H9 (cell line): ENCODE results near the gene GHITM. TPM values are rescaled to one million over a fixed set of nuclear protein-coding genes. Genes with fewer than 3 reads are reported as not detected.

Experiments
- DNase-seq: peaks from one replicate; pipeline ENCODE4 v3.0.0-alpha.2; 2017
- H2AFZ ChIP-seq: one replicate; pipeline ENCODE4 v1.6.1; 2013; ENCODE audit warnings: mild to moderate bottlenecking, low read length, control low read depth, moderate library complexity
- H2AK5ac ChIP-seq: 2 replicates; pipeline ENCODE4 v1.6.1; 2013; ENCODE audit warnings: low read length, control low read depth, mixed read lengths; ENCODE audit not compliant: insufficient read length
- H2BK120ac ChIP-seq: one replicate; pipeline ENCODE4 v1.6.1; 2013; ENCODE audit warnings: low read depth, mild to moderate bottlenecking, low read length, control low read depth, inconsistent platforms; ENCODE audit not compliant: poor library complexity, severe bottlenecking
- H2BK12ac ChIP-seq: 2 replicates; pipeline ENCODE4 v1.6.1; 2013; ENCODE audit warnings: low read length, control low read depth, mixed read lengths, low read depth; ENCODE audit not compliant: insufficient read length
- H2BK15ac ChIP-seq: 2 replicates; pipeline ENCODE4 v1.6.1; 2013; ENCODE audit warnings: low read depth, low read length, control low read depth
- H2BK20ac ChIP-seq: one replicate; pipeline ENCODE4 v1.6.1; 2013; ENCODE audit warnings: low read depth, mild to moderate bottlenecking, low read length, control low read depth, inconsistent platforms; ENCODE audit not compliant: poor library complexity, severe bottlenecking
- H2BK5ac ChIP-seq: 2 replicates; pipeline ENCODE4 v1.6.1; 2013; ENCODE audit warnings: low read length, control low read depth, mixed read lengths; ENCODE audit not compliant: insufficient read length
- H3K14ac ChIP-seq: 2 replicates; pipeline ENCODE4 v1.6.1; 2013; ENCODE audit warnings: low read length, control low read depth; ENCODE audit not compliant: insufficient read depth
- H3K18ac ChIP-seq: 2 replicates; pipeline ENCODE4 v1.6.1; 2013; ENCODE audit warnings: low read depth, mild to moderate bottlenecking, mixed read lengths, low read length, control low read depth; ENCODE audit not compliant: insufficient read length
- H3K23ac ChIP-seq: 2 replicates; pipeline ENCODE4 v1.6.1; 2013; ENCODE audit warnings: low read length, control low read depth, mixed read lengths, low read depth; ENCODE audit not compliant: insufficient read length
- H3K23me2 ChIP-seq: 2 replicates; pipeline ENCODE4 v1.6.1; 2013; ENCODE audit warnings: low read depth, mild to moderate bottlenecking, mixed read lengths, low read length, control low read depth; ENCODE audit not compliant: insufficient read length, poor library complexity, severe bottlenecking
- H3K27ac ChIP-seq: 2 replicates; pipeline ENCODE4 v1.5.1; 2013; ENCODE audit warnings: low read length, control low read depth, mixed read lengths, low read depth; ENCODE audit not compliant: insufficient read length
- H3K27me3 ChIP-seq: 2 replicates; pipeline ENCODE4 v1.6.1; 2013; ENCODE audit warnings: low read length, control low read depth, inconsistent platforms; ENCODE audit not compliant: insufficient read depth
- H3K4ac ChIP-seq: 2 replicates; pipeline ENCODE4 v1.6.1; 2013; ENCODE audit warnings: low read depth, mild to moderate bottlenecking, control low read depth, inconsistent platforms, low read length, moderate library complexity
- H3K4me1 ChIP-seq: 2 replicates; pipeline ENCODE4 v1.6.1; 2013; ENCODE audit warnings: low read length, control low read depth, inconsistent platforms; ENCODE audit not compliant: insufficient read depth
- H3K4me2 ChIP-seq: 2 replicates; pipeline ENCODE4 v1.6.1; 2013; ENCODE audit warnings: low read length, control low read depth, mixed read lengths; ENCODE audit not compliant: insufficient read length, insufficient read depth
- H3K56ac ChIP-seq: 2 replicates; pipeline ENCODE4 v1.6.1; 2013; ENCODE audit warnings: low read depth, mild to moderate bottlenecking, mixed read lengths, low read length, control low read depth; ENCODE audit not compliant: insufficient read length
- H3K79me1 ChIP-seq: 2 replicates; pipeline ENCODE4 v1.6.1; 2013; ENCODE audit warnings: low read depth, mild to moderate bottlenecking, moderate library complexity, low read length, control low read depth, inconsistent platforms; ENCODE audit not compliant: insufficient read depth, poor library complexity, severe bottlenecking
- H3K79me2 ChIP-seq: 2 replicates; pipeline ENCODE4 v1.6.1; 2013; ENCODE audit warnings: low read length, control low read depth, inconsistent platforms; ENCODE audit not compliant: insufficient read depth
- H3K9ac ChIP-seq: 2 replicates; pipeline ENCODE4 v1.6.1; 2013; ENCODE audit warnings: low read length, control low read depth, mixed read lengths; ENCODE audit not compliant: insufficient read length; ENCODE audit errors: extremely low read depth
- H3K9me3 ChIP-seq: one replicate; pipeline ENCODE4 v1.6.1; 2013; ENCODE audit warnings: low read depth, low read length, inconsistent platforms; ENCODE audit not compliant: control insufficient read depth
- H3T11ph ChIP-seq: one replicate; pipeline ENCODE4 v1.6.1; 2013; ENCODE audit warnings: mild to moderate bottlenecking, low read length, control low read depth, inconsistent platforms
- H4K20me1 ChIP-seq: one replicate; pipeline ENCODE4 v1.6.1; 2013; ENCODE audit not compliant: control insufficient read depth, insufficient read length, insufficient read depth
- H4K5ac ChIP-seq: 2 replicates; pipeline ENCODE4 v1.6.1; 2013; ENCODE audit warnings: low read depth, mild to moderate bottlenecking, mixed read lengths, low read length, control low read depth; ENCODE audit not compliant: insufficient read length
- H4K8ac ChIP-seq: replicated peaks from 2 replicates; pipeline ENCODE4 v1.6.1; 2013; ENCODE audit warnings: low read length, control low read depth, mixed read lengths, low read depth; ENCODE audit not compliant: insufficient read length
- H4K91ac ChIP-seq: 2 replicates; pipeline ENCODE4 v1.6.1; 2013; ENCODE audit warnings: low read depth, mild to moderate bottlenecking, moderate library complexity, mixed read lengths, low read length, control low read depth; ENCODE audit not compliant: insufficient read length
- H3K27ac Mint-ChIP-seq, 3 experiments: 2 replicates in 2 of 3; 3 replicates in 1 of 3; pipeline ENCODE4 v1.8.0; 2020 to 2021; ENCODE audit warnings: mixed read lengths in 3 of 3, mild to moderate bottlenecking in 1 of 3, moderate library complexity in 1 of 3
- H3K27me3 Mint-ChIP-seq: 2 replicates; pipeline ENCODE4 v1.8.0; 2021; ENCODE audit warnings: low read depth, mild to moderate bottlenecking, moderate library complexity, mixed read lengths
- H3K36me3 Mint-ChIP-seq, 3 experiments: 2 replicates in 2 of 3; 3 replicates in 1 of 3; pipeline ENCODE4 v1.8.0; 2020 to 2021; ENCODE audit warnings: low read depth in 3 of 3, mixed read lengths in 3 of 3; ENCODE audit not compliant: insufficient read depth in 1 of 3
- H3K4me1 Mint-ChIP-seq, 2 experiments: 2 replicates each; pipeline ENCODE4 v1.8.0; 2020; ENCODE audit warnings: mixed read lengths in 2 of 2
- H3K4me3 Mint-ChIP-seq, 2 experiments: 2 replicates in 1 of 2; 3 replicates in 1 of 2; pipeline ENCODE4 v1.8.0; 2020 to 2021; ENCODE audit warnings: mild to moderate bottlenecking in 2 of 2, mixed read lengths in 2 of 2, moderate library complexity in 1 of 2
- H3K9me3 Mint-ChIP-seq, 2 experiments: 2 replicates in 1 of 2; 3 replicates in 1 of 2; pipeline ENCODE4 v1.8.0; 2020; ENCODE audit warnings: mild to moderate bottlenecking in 2 of 2, mixed read lengths in 2 of 2, moderate library complexity in 1 of 2
- CTCF ChIP-seq: fragments of 200-600 bp; sonication (generic); conservative IDR thresholded peaks from 3 replicates; pipeline ENCODE4 v1.8.0; 2021; ENCODE audit warnings: antibody characterized with exemption, mild to moderate bottlenecking
- WGBS: extraction: QIAGEN DNeasy Blood & Tissue Kit; methylation state at CpG from one replicate; pipeline ENCODE4 v1.1.7; 2013; ENCODE audit warnings: missing lambda C conversion rate, low lambda C conversion rate, mixed read lengths; ENCODE audit not compliant: insufficient read length; ENCODE audit errors: extremely low coverage; 5-methylcytosine and 5-hydroxymethylcytosine counted together
- total RNA-seq: library from RNA; stranded (reverse); gene quantifications from 2 replicates; pipeline ENCODE4 v1.2.1, GENCODE V29; 2021

Gene GHITM
- total RNA-seq, 1 experiment from 2014 or later = 95.6 TPM

GRCh38 chr10:84197643-84198042, 58.3 kb downstream of the GHITM start:
- Histone ChIP-seq H3K23me2 (peaks cover 12% of the 10 kb centered on the region), H3K4me1 (no peaks in the 10 kb centered on the region; the same call in 1 of the 2 replicates), H4K5ac (no peak overlapping the region), H3K9ac (no peak overlapping the region), H3K79me2 (no peaks in the 10 kb centered on the region), H4K8ac (no peak overlapping the region), H4K91ac (no peak overlapping the region), H3K56ac (no peak overlapping the region), H2BK5ac (no peak overlapping the region), H2BK120ac (no peak overlapping the region), H3K27me3 (peaks cover 17% of the 10 kb centered on the region), H3K23ac (no peak overlapping the region), H2BK12ac (no peak overlapping the region), H3K4ac (no peak overlapping the region), H4K20me1 (no peaks in the 10 kb centered on the region), H3K79me1 (no peaks in the 10 kb centered on the region), H2BK20ac (no peak overlapping the region), H3K18ac (no peak overlapping the region), H2AFZ (no peak overlapping the region), H3T11ph (no peak overlapping the region), H3K14ac (no peak overlapping the region), H3K9me3 (no peaks in the 10 kb centered on the region), H2BK15ac (no peak overlapping the region), H2AK5ac (no peak overlapping the region), H3K4me2 (no peak overlapping the region), H3K27ac (no peak overlapping the region)
- peaks cover 46% of the 10 kb centered on the region for H3K27me3 Mint-ChIP-seq
- no peak for DNase-seq
- H3K9me3 Mint-ChIP-seq = no peaks in the 10 kb centered on the region
- no CpG with 5 or more reads among the region's 5 CpGs for WGBS
- no peak overlapping the region for H3K27ac Mint-ChIP-seq
- no peak overlapping the region for H3K4me3 Mint-ChIP-seq
- peaks cover 0 to 2% (median 0%) of the 10 kb centered on the region in 3 experiments; a peak in 3 of 7 replicates for H3K36me3 Mint-ChIP-seq
- TF ChIP-seq CTCF = no peak
- H3K4me1 Mint-ChIP-seq = peaks cover 7 to 9% of the 10 kb centered on the region in 2 experiments
